Neural cell (in vitro differentiated cells): ENCODE measurements around the gene LRFN5. TPM values are rescaled to one million over a fixed set of nuclear protein-coding genes. Genes with fewer than 3 reads are reported as not detected.

Experiments used
- H2AFZ ChIP-seq: fragments of 200-600, 300-800 bp; sonication (generic), shearing (Covaris generic); 2 replicates; pipeline ENCODE4 v1.6.0; 2014; ENCODE audit warnings: low read depth, mild to moderate bottlenecking, antibody characterized with exemption, low read length, moderate library complexity
- H3F3A ChIP-seq: fragments of 200-600 bp; shearing (Covaris generic); 2 replicates; pipeline ENCODE4 v1.6.1; 2016; ENCODE audit warnings: mild to moderate bottlenecking, moderate library complexity, mixed read lengths, antibody characterized with exemption, low read length; ENCODE audit not compliant: insufficient read depth, poor library complexity, severe bottlenecking
- H3K27ac ChIP-seq: fragments of 200-600, 300-800 bp; sonication (generic), shearing (Covaris generic); 2 replicates; pipeline ENCODE4 v1.5.1; 2014; ENCODE audit warnings: mild to moderate bottlenecking, low read length, moderate library complexity
- H3K27me3 ChIP-seq: fragments of 300-800, 200-600 bp; sonication (generic), shearing (Covaris generic); 2 replicates; pipeline ENCODE4 v1.6.0; 2014; ENCODE audit warnings: mild to moderate bottlenecking, low read depth, low read length, moderate library complexity; ENCODE audit not compliant: insufficient read depth
- H3K36me3 ChIP-seq: fragments of 300-800, 200-600 bp; sonication (generic), shearing (Covaris generic); 2 replicates; pipeline ENCODE4 v1.5.1; 2014; ENCODE audit warnings: mild to moderate bottlenecking, antibody characterized with exemption, low read length, moderate library complexity; ENCODE audit not compliant: insufficient read depth
- H3K4me2 ChIP-seq: fragments of 300-800, 200-600 bp; sonication (generic), shearing (Covaris generic); 2 replicates; pipeline ENCODE4 v1.6.0; 2014; ENCODE audit warnings: mild to moderate bottlenecking, low read length
- H3K4me3 ChIP-seq: fragments of 300-800, 200-600 bp; sonication (generic), shearing (Covaris generic); 2 replicates; pipeline ENCODE4 v1.5.1; 2014; ENCODE audit warnings: mild to moderate bottlenecking, low read length, moderate library complexity
- H3K79me2 ChIP-seq: fragments of 200-600 bp; shearing (Covaris generic); replicated peaks from 2 replicates; pipeline ENCODE4 v1.6.0; 2014; ENCODE audit warnings: mild to moderate bottlenecking, low read length, moderate library complexity; ENCODE audit not compliant: insufficient read depth
- H3K9ac ChIP-seq: fragments of 300-800, 200-600 bp; sonication (generic), shearing (Covaris generic); 2 replicates; pipeline ENCODE4 v1.6.1; 2016; ENCODE audit warnings: mild to moderate bottlenecking, low read length, mixed read lengths
- H3K9me2 ChIP-seq: fragments of 200-600 bp; shearing (Covaris generic); 2 replicates; pipeline ENCODE4 v1.6.1; 2016; ENCODE audit warnings: mild to moderate bottlenecking, low read length, mixed read lengths; ENCODE audit not compliant: insufficient read depth
- H3K9me3 ChIP-seq: fragments of 200-600, 300-800 bp; sonication (generic), shearing (Covaris generic); 2 replicates; pipeline ENCODE4 v1.6.1; 2016; ENCODE audit warnings: mild to moderate bottlenecking, mixed run types, low read length, moderate library complexity, mixed read lengths
- H4K20me1 ChIP-seq: fragments of 200-600 bp; shearing (Covaris generic); 2 replicates; pipeline ENCODE4 v1.6.1; 2016; ENCODE audit warnings: mild to moderate bottlenecking, mixed run types; ENCODE audit not compliant: insufficient read depth
- CTCF ChIP-seq: fragments of 450-650 bp; IDR thresholded peaks from 2 replicates; pipeline ENCODE4 v1.5.1; 2014; ENCODE audit warnings: antibody characterized with exemption, mild to moderate bottlenecking, moderate library complexity; ENCODE audit not compliant: poor library complexity, severe bottlenecking
- EP300 ChIP-seq: fragments of 450-650 bp; conservative IDR thresholded peaks from 2 replicates; pipeline ENCODE4 v1.6.1; 2014; ENCODE audit warnings: antibody characterized with exemption, mild to moderate bottlenecking, moderate library complexity; ENCODE audit not compliant: poor library complexity, severe bottlenecking
- EZH2 ChIP-seq: fragments of 200-600, 300-800 bp; shearing (Covaris generic), sonication (generic); IDR thresholded peaks from 2 replicates; pipeline ENCODE4 v1.6.1; 2014; ENCODE audit warnings: antibody characterized with exemption, low read length, borderline replicate concordance, mild to moderate bottlenecking; ENCODE audit not compliant: insufficient read depth, poor library complexity, severe bottlenecking
- MXI1 ChIP-seq: fragments of 450-650 bp; conservative IDR thresholded peaks from 2 replicates; pipeline ENCODE4 v1.6.1; 2014; ENCODE audit warnings: antibody characterized with exemption, mild to moderate bottlenecking; ENCODE audit not compliant: poor library complexity, severe bottlenecking
- POLR2AphosphoS5 ChIP-seq: IDR thresholded peaks from 2 replicates; pipeline ENCODE4 v1.6.1; 2012
- RAD21 ChIP-seq: fragments of 450-650 bp; conservative IDR thresholded peaks from 2 replicates; pipeline ENCODE4 v1.6.1; 2014; ENCODE audit warnings: antibody characterized with exemption, mild to moderate bottlenecking, moderate library complexity
- REST ChIP-seq: IDR thresholded peaks from 2 replicates; pipeline ENCODE4 v1.6.1; 2012; ENCODE audit warnings: borderline replicate concordance
- SMC3 ChIP-seq: fragments of 450-650 bp; conservative IDR thresholded peaks from 2 replicates; pipeline ENCODE4 v1.6.1; 2014; ENCODE audit warnings: antibody characterized with exemption, mild to moderate bottlenecking, moderate library complexity; ENCODE audit not compliant: poor library complexity
- TAF1 ChIP-seq: IDR thresholded peaks from 2 replicates; pipeline ENCODE4 v1.6.1; 2012; ENCODE audit warnings: low read depth
- polyA plus RNA-seq: library from polyadenylated mRNA; depleted of rRNA; stranded (reverse); fragments of >200 nt; gene quantifications from 2 replicates; pipeline ENCODE4 v1.2.3, GENCODE V29; 2014

LRFN5 gene
- polyA plus RNA-seq, 1 donor from 2014 or later = 24.5 TPM

- Histone ChIP-seq H3K9me2 (no peaks in the 10 kb centered on the region), H3K27me3 (no peaks in the 10 kb centered on the region), H3F3A (no peaks in the 10 kb centered on the region), H3K9ac (no peak overlapping the region), H3K79me2 (no peaks in the 10 kb centered on the region), H3K36me3 (no peaks in the 10 kb centered on the region), H3K9me3 (no peaks in the 10 kb centered on the region), H4K20me1 (no peaks in the 10 kb centered on the region), H2AFZ (no peak overlapping the region), H3K4me2 (no peak overlapping the region), H3K27ac (no peak overlapping the region), H3K4me3 (no peak overlapping the region)
- no peak for TF ChIP-seq RAD21
These were observed 193.1 kb downstream of the LRFN5 start for GRCh38 chr14:41799817-41800216.

DNA sequence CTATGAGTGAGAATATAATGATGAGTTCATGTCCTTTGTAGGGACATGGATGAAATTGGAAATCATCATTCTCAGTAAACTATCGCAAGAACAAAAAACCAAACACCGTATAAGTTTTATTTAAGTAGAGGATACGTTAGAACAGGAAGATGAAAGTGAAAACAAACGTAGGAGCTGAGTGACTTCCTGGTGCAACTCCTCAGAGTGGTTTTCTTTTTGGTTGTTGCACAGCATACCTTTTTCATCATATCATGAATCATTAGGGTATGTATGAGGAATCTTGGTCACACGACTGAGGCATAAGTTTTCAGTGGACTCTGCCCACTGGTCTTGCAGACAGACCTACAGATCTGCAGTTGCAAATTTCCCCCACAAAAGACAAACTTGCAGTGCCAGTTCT, 199.0 kb downstream of the LRFN5 start:
- no peak overlapping the region for H3K9ac ChIP-seq
- H3K79me2 ChIP-seq = no peaks in the 10 kb centered on the region
- no peak overlapping the region for H3K4me2 ChIP-seq
- H3K4me3 ChIP-seq = no peak overlapping the region
- H3K27me3 ChIP-seq = no peaks in the 10 kb centered on the region
- H3K9me3 ChIP-seq = no peaks in the 10 kb centered on the region
- no peak overlapping the region for H2AFZ ChIP-seq
- no peaks in the 10 kb centered on the region for H3K9me2 ChIP-seq
- H3K36me3 ChIP-seq = no peaks in the 10 kb centered on the region
- no peaks in the 10 kb centered on the region for H3F3A ChIP-seq
- H4K20me1 ChIP-seq = no peaks in the 10 kb centered on the region
- no peak overlapping the region for H3K27ac ChIP-seq
- TF ChIP-seq EZH2 (no peak), RAD21 (no peak), SMC3 (no peak), MXI1 (no peak), TAF1 (no peak), EP300 (no peak), POLR2AphosphoS5 (no peak), CTCF (no peak), REST (no peak)

DNA sequence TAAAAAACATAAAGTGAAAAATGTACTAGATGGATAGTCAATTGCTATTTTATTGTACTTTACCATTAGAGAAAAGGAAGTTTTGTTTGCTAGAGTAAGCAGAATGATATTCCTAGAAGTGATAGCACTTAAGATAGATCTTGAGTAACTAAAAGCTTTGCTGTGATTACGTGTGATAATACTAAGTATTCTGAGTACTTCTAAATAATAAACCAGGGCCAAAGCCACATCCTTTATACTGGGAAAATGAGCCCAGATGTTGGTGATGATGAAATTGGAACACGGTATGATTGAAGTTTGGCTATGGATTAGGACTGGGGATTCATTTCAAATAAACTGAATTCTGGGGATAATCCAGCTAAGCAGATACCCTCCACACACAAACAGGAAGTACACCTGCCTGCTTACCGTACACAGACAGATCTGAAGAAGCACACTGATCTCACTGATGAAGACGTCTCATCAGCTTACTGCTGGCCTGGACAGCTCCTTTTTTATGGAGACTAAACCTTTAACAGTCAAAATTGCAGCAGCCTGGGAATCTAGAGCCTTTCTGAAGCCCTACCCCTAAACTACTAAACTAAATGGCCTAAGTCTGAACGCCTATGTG, 199.8 kb downstream of the LRFN5 start:
- H3F3A ChIP-seq = no peaks in the 10 kb centered on the region
- H3K79me2 ChIP-seq = no peaks in the 10 kb centered on the region
- TF ChIP-seq TAF1 = no peak
- TF ChIP-seq EZH2 = no peak
- no peak for TF ChIP-seq SMC3
- TF ChIP-seq RAD21 = no peak
- TF ChIP-seq MXI1 = no peak
- no peak for TF ChIP-seq REST
- TF ChIP-seq CTCF = no peak
- TF ChIP-seq POLR2AphosphoS5 = no peak
- no peak for TF ChIP-seq EP300
- H3K9me2 ChIP-seq = no peaks in the 10 kb centered on the region
- H4K20me1 ChIP-seq = no peaks in the 10 kb centered on the region
- no peak overlapping the region for H2AFZ ChIP-seq
- H3K9ac ChIP-seq = no peak overlapping the region
- H3K27ac ChIP-seq = no peak overlapping the region
- no peak overlapping the region for H3K4me2 ChIP-seq
- H3K36me3 ChIP-seq = no peaks in the 10 kb centered on the region
- H3K4me3 ChIP-seq = no peak overlapping the region
- no peaks in the 10 kb centered on the region for H3K27me3 ChIP-seq
- no peaks in the 10 kb centered on the region for H3K9me3 ChIP-seq
